ENCODE measurements around the gene NOL12.
"Not testable (repeated sequence)": the region's sequence is repeated elsewhere in the genome, so short reads cannot be mapped to it uniquely, and the experiment has no call there.

Gene NOL12

GRCh38 chr22:37710675-37711074 lies 24.5 kb downstream of the NOL12 start:
- in situ Hi-C loops (cut with HindIII; ENCODE audit: low sequenced_read_pairs): no loop called here

DNA sequence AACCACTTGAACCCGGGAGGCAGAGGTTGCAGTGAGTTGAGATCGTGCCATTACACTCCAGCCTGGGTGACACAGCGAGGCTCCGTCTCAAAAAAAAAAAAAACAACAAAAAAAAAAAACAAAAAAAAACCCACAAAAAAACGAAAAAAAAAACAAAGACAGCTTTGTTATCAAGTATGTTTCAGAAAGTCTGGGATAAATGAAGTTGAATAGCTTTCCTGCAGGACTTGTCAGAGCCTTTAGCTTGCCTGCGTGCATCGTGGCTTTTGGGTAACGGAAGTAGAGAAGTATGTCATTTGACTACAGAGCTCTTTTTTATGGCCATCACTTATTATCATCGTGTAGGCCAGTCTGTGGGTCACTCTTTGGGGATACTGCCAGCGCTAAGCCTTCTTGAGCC lies 25.3 kb downstream of the NOL12 start:
- in situ Hi-C loops (cut with HindIII; ENCODE audit: low sequenced_read_pairs): no loop called here

- in situ Hi-C loops (cut with HindIII; ENCODE audit: low sequenced_read_pairs): no loop called here
Observed at GRCh38 chr22:37713761-37714160, 27.6 kb downstream of the NOL12 start.

GRCh38 chr22:37714634-37715033 lies 28.5 kb downstream of the NOL12 start:
- in situ Hi-C loops (cut with HindIII; ENCODE audit: low sequenced_read_pairs): no loop called here

GRCh38 chr22:37715760-37716159 lies 29.6 kb downstream of the NOL12 start:
- in situ Hi-C loops (cut with HindIII; ENCODE audit: low sequenced_read_pairs): no loop called here

DNA sequence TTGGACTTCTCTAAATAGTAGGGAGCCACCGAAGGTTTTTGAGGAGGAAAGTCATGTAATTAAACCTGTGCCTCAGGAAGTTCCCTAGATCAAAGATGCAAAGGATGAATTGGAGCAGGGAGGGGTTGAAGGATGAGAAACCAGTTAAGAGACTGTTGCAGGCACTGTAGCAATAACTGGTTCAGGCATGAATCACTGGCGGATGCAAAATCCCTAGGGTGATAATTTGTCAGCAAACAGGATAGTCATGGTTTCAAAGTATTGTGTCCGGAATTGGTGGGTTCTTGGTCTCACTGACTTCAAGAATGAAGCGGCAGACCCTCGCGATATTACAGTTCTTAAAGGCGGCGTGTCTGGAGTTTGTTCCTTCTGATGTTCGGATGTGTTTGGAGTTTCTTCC lies 30.6 kb downstream of the NOL12 start:
- in situ Hi-C loops (cut with HindIII; ENCODE audit: low sequenced_read_pairs): no loop called here

- in situ Hi-C loops (cut with HindIII; ENCODE audit: low sequenced_read_pairs): not testable (repeated sequence)
Observed at GRCh38 chr22:37717235-37717634, 31.1 kb downstream of the NOL12 start.

DNA sequence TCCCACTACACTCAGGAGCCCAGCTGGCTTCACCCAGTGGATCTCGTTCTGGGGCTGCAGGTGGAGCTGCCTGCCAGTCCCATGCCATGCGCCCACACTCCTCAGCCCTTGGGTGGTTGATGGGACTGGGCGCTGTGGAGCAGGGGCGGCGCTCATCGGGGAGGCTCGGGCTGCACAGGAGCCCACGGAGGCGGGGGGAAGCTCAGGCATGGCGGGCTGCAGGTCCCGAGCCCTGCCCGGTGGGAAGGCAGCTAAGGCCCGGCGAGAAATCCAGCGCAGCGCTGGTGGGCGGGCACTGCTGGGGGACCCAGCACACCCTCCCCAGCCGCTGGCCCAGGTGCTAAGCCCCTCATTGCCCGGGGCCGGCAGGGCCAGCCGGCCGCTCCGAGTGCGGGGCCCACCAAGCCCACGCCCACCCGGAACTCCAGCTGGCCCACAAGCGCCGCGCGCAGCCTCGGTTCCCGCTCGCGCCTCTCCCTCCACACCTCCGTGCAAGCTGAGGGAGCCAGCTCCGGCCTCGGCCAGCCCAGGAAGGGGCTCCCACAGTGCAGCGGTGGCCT lies 31.7 kb downstream of the NOL12 start:
- in situ Hi-C loops (cut with HindIII; ENCODE audit: low sequenced_read_pairs): not testable (repeated sequence)

DNA sequence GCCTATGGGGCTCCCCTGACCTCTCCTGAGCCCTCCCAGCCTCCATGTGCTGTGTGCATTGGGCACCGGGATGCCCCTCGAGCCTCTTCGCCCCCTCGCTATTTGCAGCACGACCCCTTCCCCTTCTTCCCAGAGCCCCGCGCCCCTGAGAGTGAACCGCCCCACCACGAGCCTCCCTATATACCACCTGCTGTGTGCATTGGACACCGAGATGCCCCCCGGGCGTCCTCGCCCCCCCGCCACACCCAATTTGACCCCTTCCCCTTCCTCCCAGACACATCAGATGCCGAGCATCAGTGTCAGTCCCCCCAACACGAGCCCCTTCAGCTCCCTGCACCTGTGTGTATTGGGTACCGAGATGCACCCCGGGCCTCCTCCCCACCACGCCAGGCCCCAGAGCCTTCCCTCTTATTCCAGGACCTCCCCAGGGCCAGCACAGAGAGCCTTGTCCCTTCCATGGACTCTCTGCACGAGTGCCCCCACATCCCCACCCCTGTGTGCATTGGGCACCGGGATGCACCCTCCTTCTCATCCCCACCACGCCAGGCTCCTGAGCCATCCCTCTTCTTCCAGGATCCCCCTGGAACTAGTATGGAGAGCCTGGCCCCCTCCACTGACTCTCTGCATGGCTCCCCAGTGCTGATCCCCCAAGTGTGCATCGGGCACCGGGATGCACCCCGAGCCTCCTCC lies 39.6 kb downstream of the NOL12 start:
- in situ Hi-C loops (cut with HindIII; ENCODE audit: low sequenced_read_pairs): no loop called here

- in situ Hi-C loops (cut with HindIII; ENCODE audit: low sequenced_read_pairs): no loop called here
Observed at GRCh38 chr22:37726241-37726887, 40.2 kb downstream of the NOL12 start.

GRCh38 chr22:37728620-37729019 lies 42.5 kb downstream of the NOL12 start:
- in situ Hi-C loops (cut with HindIII; ENCODE audit: low sequenced_read_pairs): no loop called here

DNA sequence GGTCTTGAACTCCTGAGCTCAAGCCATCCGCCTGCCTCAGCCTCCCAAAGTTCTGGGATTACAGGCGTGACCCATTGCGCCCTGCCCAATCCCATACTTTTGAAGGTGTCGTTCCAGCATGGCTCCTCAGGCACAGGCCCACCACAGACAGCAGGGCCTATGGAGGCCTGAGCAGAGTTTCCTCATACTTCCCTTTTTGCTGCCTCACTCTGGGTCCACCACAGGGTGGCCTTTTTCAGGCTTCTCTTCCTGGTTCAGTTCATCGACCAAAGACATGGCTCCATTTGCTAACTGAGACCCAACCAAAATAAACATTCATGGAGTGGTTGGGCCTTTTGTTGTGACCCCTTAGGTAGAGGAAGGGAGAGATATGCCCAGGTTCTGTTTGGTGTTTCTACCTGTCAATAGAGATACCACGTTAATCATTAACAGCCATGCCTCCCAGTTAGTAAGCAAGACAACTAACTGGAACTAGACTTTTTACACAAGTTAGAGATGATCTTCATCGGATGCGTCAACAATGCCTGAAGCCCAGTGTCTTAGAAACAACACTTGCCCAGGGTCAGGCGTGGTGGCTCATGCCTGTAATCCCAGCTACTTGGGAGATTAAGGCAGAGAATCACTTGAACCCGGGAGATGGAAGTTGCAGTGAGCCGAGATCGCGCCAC lies 45.8 kb downstream of the NOL12 start:
- in situ Hi-C loops (cut with HindIII; ENCODE audit: low sequenced_read_pairs): no loop called here

DNA sequence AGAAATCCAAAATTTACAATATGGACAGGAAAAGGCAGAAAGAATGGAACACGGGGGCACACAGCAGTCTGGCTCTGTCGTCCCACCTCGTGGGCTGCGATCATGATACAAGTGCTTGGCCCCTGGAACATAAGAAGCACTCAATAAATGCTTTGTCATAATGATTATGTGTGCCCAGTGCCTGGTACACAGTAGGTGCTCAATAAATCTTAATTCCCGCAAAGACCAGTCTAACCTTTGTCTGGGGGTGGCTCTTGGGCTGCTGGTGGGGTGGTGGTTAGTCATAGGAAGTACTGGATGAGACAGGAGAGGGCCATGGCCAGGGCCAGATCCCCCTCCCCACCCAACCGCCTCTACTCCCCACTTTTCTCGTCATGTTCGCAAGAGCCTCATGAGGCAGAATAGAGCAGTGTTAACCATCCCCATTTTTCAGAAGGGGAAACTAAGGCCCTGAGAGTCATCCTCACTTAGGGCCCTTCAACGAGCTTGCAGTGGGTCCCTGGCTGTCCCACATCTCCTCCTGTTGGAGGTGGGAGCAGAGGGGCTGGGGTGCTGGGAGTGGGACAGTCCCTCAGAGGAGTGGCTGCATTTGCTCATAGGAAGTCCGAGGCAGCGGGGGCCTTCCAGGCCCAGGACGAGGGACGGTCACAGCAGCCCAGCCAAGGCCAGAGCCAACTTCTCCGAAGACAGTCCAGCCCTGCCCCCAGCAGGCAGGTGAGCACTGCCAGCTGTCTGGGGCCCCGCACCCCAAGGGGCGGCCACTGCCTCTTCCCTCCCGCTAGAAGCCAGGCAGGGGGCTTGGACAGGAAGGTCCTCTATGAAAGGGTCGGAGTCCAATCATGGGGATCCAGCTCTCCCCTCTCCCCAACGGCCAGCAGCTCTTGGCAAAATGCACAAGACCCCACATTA lies 46.8 kb downstream of the NOL12 start:
- in situ Hi-C loops (cut with HindIII; ENCODE audit: low sequenced_read_pairs): no loop called here

DNA sequence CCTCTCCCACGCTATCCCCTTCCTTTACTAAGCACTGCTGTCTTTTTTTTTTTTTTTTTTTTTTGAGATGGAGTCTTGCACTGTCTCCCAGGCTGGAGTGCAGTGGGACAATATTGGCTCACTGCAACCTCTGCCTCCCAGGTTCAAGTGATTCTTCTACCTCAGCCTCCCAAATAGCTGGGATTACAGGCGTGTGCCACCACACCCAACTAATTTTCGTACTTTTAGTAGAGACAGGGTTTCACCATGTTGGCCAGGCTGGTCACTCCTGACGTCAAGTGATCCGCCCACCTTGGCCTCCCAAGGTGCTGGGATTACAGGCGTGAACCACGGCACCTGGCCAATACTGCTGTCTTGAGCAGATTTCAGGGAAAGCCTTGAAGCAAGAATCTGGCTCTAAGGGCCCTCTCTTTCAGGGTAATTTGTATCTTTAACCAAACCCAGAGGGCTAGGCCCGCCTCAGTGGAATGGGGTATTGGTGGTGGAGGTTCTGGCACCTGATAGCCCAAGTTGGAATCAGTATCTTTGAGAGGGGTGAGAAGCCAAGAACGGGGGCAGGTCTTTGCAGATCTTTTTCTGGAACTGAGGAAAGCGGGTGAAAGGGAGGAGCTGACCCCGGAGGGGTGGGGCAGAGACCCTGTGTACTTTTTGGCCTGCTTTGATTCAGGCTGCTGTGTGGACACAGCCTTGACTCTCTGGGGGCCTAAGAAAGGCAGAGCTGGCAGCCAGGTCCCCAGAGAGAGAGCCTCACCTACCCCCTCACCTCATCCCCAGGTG lies 47.7 kb downstream of the NOL12 start:
- in situ Hi-C loops (cut with HindIII; ENCODE audit: low sequenced_read_pairs): no loop called here

GRCh38 chr22:37734402-37734700 lies 48.2 kb downstream of the NOL12 start:
- in situ Hi-C loops (cut with HindIII; ENCODE audit: low sequenced_read_pairs): no loop called here

DNA sequence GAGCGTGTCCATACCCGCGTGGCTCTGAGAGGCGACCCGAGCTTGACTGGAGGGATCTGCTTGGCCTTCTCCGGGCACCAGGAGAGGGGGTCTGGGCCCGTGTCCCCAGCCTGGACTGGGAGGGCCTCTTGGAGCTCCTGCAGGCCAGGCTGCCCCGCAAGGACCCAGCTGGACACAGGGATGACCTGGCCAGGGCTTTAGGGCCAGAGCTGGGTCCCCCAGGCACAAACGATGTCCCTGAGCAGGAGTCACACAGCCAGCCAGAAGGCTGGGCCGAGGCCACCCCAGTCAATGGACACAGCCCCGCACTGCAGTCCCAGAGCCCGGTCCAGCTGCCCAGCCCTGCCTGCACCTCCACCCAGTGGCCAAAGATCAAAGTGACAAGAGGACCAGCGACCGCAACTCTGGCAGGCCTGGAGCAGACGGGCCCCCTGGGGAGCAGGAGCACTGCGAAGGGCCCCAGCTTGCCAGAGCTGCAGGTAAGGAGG lies 48.9 kb downstream of the NOL12 start:
- in situ Hi-C loops (cut with HindIII; ENCODE audit: low sequenced_read_pairs): no loop called here

DNA sequence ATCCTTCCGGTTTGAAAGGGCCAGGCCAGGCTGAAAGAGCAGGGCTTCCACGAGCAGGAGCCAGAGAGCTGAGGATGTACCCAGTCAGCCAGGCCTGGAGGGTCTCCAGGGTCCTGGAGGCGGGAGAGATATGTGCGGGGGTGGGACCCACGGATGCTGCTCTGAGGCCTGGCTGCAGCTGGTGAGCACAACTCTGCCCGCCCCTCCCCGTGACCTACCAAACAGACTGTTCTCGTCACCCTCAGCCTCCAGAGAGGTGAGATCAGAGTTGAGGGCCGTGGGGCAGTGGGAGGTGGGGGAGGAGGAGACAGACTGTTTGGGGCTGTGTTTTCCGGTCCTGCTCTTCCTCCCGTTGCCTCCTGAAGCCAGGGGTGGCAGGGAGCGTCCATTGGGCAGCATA lies 52.9 kb downstream of the NOL12 start:
- in situ Hi-C loops (cut with HindIII; ENCODE audit: low sequenced_read_pairs): no loop called here

DNA sequence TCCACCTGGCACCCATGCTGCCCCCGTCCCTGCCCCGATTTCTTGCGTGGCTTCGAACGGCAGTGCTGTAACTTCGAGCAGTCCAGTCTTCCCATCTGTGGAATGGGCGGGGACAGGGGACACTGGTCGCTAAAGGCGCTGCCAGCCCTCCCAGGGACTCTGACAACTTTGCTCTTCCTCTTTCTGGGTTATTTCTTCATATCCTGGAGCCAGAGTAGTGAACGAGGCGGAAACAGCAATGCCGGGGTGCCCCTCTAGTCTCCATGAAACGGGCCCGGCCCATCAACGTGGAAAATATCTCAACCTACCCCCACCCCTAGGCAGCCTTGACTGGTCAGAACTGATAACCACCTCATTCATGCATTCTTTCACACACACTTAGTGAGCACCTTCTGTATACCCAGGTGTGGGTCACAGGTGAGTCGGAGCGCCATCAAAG lies 53.5 kb downstream of the NOL12 start:
- in situ Hi-C loops (cut with HindIII; ENCODE audit: low sequenced_read_pairs): no loop called here

DNA sequence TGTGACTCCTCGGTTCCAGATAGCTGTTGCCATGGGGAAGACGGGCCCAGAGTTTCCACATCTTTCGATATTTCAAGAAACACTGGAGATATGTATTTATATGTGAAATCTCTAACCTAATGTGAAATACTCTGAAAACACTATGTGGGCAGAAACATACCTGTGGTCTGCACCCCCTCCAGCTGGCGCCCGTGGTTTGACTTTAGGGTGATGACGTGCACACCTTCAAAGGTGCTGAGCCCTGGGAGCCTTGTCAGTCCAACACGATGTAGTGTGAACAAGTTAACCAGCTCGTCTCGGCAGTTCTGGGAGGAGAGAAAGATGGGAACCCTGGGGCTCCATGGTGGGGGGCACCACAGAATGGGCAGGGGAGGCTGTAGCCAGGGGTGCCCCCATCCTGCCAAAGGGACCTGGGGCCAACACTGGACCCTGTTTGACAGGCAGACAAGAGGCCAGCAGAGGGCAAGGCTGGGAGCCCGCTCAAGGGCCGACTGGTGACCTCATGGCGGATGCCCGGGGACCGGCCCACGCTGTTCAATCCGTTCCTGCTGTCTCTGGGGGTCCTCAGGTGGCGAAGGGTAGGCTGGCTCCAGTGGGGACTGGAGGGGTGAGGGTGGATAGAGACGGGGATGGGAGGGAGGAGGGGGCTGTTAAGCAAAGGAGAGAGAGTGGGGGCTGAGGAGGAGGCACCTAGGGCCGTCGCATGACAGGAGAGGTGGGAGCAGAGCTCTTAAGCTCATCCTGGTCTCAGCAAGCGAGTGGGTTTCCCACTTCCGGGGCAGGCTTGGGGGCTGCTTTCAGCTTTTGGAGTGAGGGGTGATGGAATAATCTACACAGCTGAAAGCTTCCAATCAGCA lies 54.5 kb downstream of the NOL12 start:
- in situ Hi-C loops (cut with HindIII; ENCODE audit: low sequenced_read_pairs): no loop called here
